ENCODE measurements around the gene FRS2.

DNA sequence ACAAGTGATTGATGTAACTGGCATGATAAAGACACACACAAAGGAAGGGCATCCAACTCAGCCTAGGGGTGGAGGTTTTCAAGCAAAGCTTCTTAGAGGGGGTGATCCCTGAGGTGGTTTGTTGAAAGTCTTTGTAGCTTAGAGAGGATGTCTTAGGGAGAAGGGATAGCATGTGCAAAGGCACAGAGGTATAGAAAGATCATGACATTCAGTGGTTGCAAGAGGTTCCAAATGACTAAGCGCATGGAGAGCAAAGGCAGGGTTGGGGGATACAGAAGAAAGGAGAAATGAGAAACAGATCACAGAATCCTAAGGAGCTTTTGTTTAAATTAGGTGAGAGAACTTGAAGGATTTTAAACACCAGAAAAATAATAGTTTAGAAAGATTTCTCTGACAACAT lies 109.9 kb downstream of the FRS2 start:
- TF ChIP-seq POLR2AphosphoS5 (IDR thresholded peaks at IDR 0.05), result no peak
- no peak for TF ChIP-seq CTCF (IDR thresholded peaks at IDR 0.05)
